Neural progenitor cell (in vitro differentiated cells): ENCODE results near the gene RPTN. TPM values are rescaled to one million over a fixed set of nuclear protein-coding genes. Genes with fewer than 3 reads are reported as not detected.
"Not testable (repeated sequence)": the region's sequence is repeated elsewhere in the genome, so short reads cannot be mapped to it uniquely, and the experiment has no call there.

Source experiments
- DNase-seq: peaks from one replicate; pipeline ENCODE4 v3.0.0-alpha.2; 2016; ENCODE audit warnings: low spot score
- H2AFZ ChIP-seq: fragments of 200-600 bp; sonication (generic); replicated peaks from 2 replicates; pipeline ENCODE4 v1.6.1; 2016; ENCODE audit warnings: antibody characterized with exemption
- H3F3A ChIP-seq: fragments of 200-600 bp; sonication (generic); 2 replicates; pipeline ENCODE4 v1.6.1; 2016; ENCODE audit warnings: antibody characterized with exemption, low read depth
- H3K27ac ChIP-seq: fragments of 200-600 bp; sonication (generic); 2 replicates; pipeline ENCODE4 v1.5.1; 2016; ENCODE audit warnings: mild to moderate bottlenecking
- H3K27me3 ChIP-seq: fragments of 200-600 bp; sonication (generic); 2 replicates; pipeline ENCODE4 v1.6.1; 2016; ENCODE audit warnings: mild to moderate bottlenecking, moderate library complexity
- H3K36me3 ChIP-seq: fragments of 200-600 bp; sonication (generic); 2 replicates; pipeline ENCODE4 v1.5.1; 2016
- H3K4me1 ChIP-seq: fragments of 200-600 bp; sonication (generic); 2 replicates; pipeline ENCODE4 v1.6.1; 2016; ENCODE audit warnings: mixed run types
- H3K4me2 ChIP-seq: fragments of 200-600 bp; sonication (generic); 2 replicates; pipeline ENCODE4 v1.6.1; 2016
- H3K4me3 ChIP-seq: fragments of 200-600 bp; sonication (generic); 2 replicates; pipeline ENCODE4 v1.5.1; 2016
- H3K79me2 ChIP-seq: fragments of 200-600 bp; sonication (generic); 2 replicates; pipeline ENCODE4 v1.6.1; 2016; ENCODE audit warnings: low read depth
- H3K9ac ChIP-seq: fragments of 200-600 bp; sonication (generic); 2 replicates; pipeline ENCODE4 v1.6.1; 2016
- H3K9me3 ChIP-seq: fragments of 200-600 bp; sonication (generic); 2 replicates; pipeline ENCODE4 v1.5.1; 2016; ENCODE audit warnings: low read depth
- H4K20me1 ChIP-seq: fragments of 200-600 bp; sonication (generic); 2 replicates; pipeline ENCODE4 v1.6.1; 2016; ENCODE audit warnings: low read depth
- H3K27ac Mint-ChIP-seq: 3 replicates; pipeline ENCODE4 v1.8.0; 2021; ENCODE audit warnings: mixed read lengths
- H3K27me3 Mint-ChIP-seq: 2 replicates; pipeline ENCODE4 v1.8.0; 2022; ENCODE audit warnings: low read depth, mild to moderate bottlenecking, inconsistent platforms, moderate library complexity, mixed read lengths; ENCODE audit not compliant: insufficient read depth
- H3K36me3 Mint-ChIP-seq: 3 replicates; pipeline ENCODE4 v1.8.0; 2021; ENCODE audit warnings: mixed read lengths
- H3K4me1 Mint-ChIP-seq: 3 replicates; pipeline ENCODE4 v1.8.0; 2021; ENCODE audit warnings: mixed read lengths
- H3K4me3 Mint-ChIP-seq: 3 replicates; pipeline ENCODE4 v1.8.0; 2021; ENCODE audit warnings: mild to moderate bottlenecking, moderate library complexity, mixed read lengths
- H3K9me3 Mint-ChIP-seq: 3 replicates; pipeline ENCODE4 v1.8.0; 2020; ENCODE audit warnings: mixed read lengths
- EZH2 ChIP-seq: fragments of 200-600 bp; sonication (generic); IDR thresholded peaks from 2 replicates; pipeline ENCODE4 v1.6.1; 2017; ENCODE audit warnings: antibody characterized with exemption, mild to moderate bottlenecking, moderate library complexity
- EZH2phosphoT487 ChIP-seq: fragments of 200-600 bp; sonication (generic); IDR thresholded peaks from 2 replicates; pipeline ENCODE4 v1.6.1; 2017; ENCODE audit warnings: antibody characterized with exemption
- total RNA-seq: library from RNA; depleted of rRNA; stranded (reverse); fragments of >200 nt; gene quantifications from 2 replicates; pipeline ENCODE4 v1.2.3, GENCODE V29; 2015; ENCODE audit warnings: low replicate concordance
- TF ChIP-seq, protein P1 (sequence below): fragments of 200-600 bp; sonication (generic); IDR thresholded peaks from 2 replicates; pipeline ENCODE4 v1.5.1; 2017; ENCODE audit warnings: antibody characterized with exemption, mild to moderate bottlenecking

RPTN gene
- total RNA-seq, 1 donor from 2014 or later = not detected

DNA sequence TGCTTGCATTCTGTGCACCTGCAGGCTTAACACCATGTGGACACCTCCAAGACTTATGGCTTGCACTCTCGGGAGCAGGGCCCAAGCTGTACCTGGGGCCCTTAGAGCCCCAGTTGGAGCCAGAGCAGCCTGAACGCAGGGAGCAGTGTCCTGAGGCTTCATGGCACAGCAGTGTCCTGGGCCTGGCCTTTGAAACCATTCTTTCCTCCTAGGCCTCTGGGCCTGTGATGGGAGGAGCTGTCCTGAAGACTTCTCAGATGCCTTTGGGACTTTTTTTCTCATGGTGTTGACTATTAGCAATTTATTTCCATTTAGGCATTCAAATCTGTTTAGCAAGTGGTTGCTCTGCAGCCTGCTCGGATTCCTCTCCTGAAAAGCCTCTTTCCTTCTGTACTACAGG, 11.0 kb downstream of the RPTN start:
- Histone ChIP-seq H2AFZ (no peak overlapping the region), H3K4me3 (no peak overlapping the region), H4K20me1 (no peaks in the 10 kb centered on the region), H3K27ac (no peak overlapping the region), H3K9me3 (peaks cover 10% of the 10 kb centered on the region), H3K4me1 (no peaks in the 10 kb centered on the region), H3K36me3 (no peaks in the 10 kb centered on the region), H3K9ac (no peak overlapping the region), H3F3A (no peaks in the 10 kb centered on the region), H3K4me2 (no peak overlapping the region), H3K27me3 (no peaks in the 10 kb centered on the region), H3K79me2 (no peaks in the 10 kb centered on the region)
- peaks cover 13% of the 10 kb centered on the region for H3K9me3 Mint-ChIP-seq
- peaks cover 5% of the 10 kb centered on the region for H3K27me3 Mint-ChIP-seq
- H3K36me3 Mint-ChIP-seq = no peaks in the 10 kb centered on the region
- H3K4me3 Mint-ChIP-seq = no peak overlapping the region
- H3K4me1 Mint-ChIP-seq = no peaks in the 10 kb centered on the region
- H3K27ac Mint-ChIP-seq = no peak overlapping the region
- TF ChIP-seq EZH2 (no peak), EZH2phosphoT487 (no peak)
- no peak for DNase-seq

DNA sequence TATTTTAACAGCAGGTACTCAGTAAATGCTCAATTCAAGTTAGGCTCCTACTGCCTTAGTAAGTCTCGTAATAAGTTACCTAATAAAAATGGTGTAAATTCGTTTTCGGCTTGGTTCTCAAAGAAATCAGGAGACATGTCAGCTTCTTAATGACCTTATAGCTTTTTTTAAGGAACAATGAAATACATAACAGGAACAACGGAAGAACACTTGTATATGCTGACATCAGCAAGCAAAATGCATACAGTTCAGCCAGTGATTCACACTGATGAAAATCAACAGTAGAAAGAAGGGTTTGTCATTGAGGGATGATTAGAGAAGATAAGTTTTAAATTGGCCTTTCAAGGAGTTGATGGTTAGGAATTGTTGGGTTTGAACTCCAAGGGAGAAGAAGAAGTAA, 13.3 kb downstream of the RPTN start:
- Mint-ChIP-seq H3K36me3 (no peaks in the 10 kb centered on the region), H3K27me3 (peaks cover 3% of the 10 kb centered on the region), H3K4me3 (no peak overlapping the region), H3K9me3 (peaks cover 13% of the 10 kb centered on the region), H3K27ac (no peak overlapping the region), H3K4me1 (no peaks in the 10 kb centered on the region)
- no peak for DNase-seq
- H3K4me3 ChIP-seq = no peak overlapping the region
- no peak overlapping the region for H3K4me2 ChIP-seq
- H3K27ac ChIP-seq = no peak overlapping the region
- no peaks in the 10 kb centered on the region for H3K36me3 ChIP-seq
- H4K20me1 ChIP-seq = no peaks in the 10 kb centered on the region
- H2AFZ ChIP-seq = no peak overlapping the region
- H3K4me1 ChIP-seq = no peaks in the 10 kb centered on the region
- no peaks in the 10 kb centered on the region for H3F3A ChIP-seq
- H3K9ac ChIP-seq = no peak overlapping the region
- H3K27me3 ChIP-seq = no peaks in the 10 kb centered on the region
- H3K9me3 ChIP-seq = peaks cover 10% of the 10 kb centered on the region
- TF ChIP-seq, protein P1, sequence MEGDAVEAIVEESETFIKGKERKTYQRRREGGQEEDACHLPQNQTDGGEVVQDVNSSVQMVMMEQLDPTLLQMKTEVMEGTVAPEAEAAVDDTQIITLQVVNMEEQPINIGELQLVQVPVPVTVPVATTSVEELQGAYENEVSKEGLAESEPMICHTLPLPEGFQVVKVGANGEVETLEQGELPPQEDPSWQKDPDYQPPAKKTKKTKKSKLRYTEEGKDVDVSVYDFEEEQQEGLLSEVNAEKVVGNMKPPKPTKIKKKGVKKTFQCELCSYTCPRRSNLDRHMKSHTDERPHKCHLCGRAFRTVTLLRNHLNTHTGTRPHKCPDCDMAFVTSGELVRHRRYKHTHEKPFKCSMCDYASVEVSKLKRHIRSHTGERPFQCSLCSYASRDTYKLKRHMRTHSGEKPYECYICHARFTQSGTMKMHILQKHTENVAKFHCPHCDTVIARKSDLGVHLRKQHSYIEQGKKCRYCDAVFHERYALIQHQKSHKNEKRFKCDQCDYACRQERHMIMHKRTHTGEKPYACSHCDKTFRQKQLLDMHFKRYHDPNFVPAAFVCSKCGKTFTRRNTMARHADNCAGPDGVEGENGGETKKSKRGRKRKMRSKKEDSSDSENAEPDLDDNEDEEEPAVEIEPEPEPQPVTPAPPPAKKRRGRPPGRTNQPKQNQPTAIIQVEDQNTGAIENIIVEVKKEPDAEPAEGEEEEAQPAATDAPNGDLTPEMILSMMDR = no peak
- TF ChIP-seq EZH2 = no peak
- TF ChIP-seq EZH2phosphoT487 = no peak
- H3K79me2 ChIP-seq = no peaks in the 10 kb centered on the region

DNA sequence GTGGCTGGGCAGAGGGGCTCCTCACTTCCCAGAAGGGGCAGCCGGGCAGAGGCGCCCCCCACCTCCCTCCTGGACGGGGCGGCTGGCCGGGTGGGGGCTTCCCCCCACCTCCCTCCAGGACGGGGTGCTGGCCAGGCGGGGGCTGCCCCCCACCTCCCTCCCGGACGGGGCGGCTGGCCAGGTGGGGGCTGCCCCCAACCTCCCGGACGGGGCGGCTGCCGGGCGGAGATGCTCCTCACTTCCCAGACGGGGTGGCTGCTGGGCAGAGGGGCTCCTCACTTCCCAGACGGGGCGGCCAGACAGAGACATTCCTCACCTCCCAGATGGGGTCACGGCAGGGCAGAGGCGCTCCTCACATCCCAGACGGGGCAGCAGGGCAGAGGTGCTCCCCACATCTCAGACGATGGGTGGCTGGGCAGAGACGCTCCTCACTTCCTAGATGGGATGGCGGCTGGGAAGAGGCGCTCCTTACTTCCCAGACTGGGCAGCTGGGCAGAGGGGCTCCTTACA, 14.3 kb downstream of the RPTN start:
- H3K4me2 ChIP-seq, H3K4me3 ChIP-seq, H4K20me1 ChIP-seq, H3K27me3 Mint-ChIP-seq, H3K4me3 Mint-ChIP-seq, H3K36me3 ChIP-seq, H3K4me1 Mint-ChIP-seq, DNase-seq, H3F3A ChIP-seq, H3K27ac ChIP-seq, H3K27me3 ChIP-seq, H3K9me3 ChIP-seq, H3K36me3 Mint-ChIP-seq, H3K4me1 ChIP-seq, H3K9ac ChIP-seq, H3K79me2 ChIP-seq, H3K27ac Mint-ChIP-seq, H2AFZ ChIP-seq: not testable (repeated sequence)
- peaks cover 13% of the 10 kb centered on the region for H3K9me3 Mint-ChIP-seq

DNA sequence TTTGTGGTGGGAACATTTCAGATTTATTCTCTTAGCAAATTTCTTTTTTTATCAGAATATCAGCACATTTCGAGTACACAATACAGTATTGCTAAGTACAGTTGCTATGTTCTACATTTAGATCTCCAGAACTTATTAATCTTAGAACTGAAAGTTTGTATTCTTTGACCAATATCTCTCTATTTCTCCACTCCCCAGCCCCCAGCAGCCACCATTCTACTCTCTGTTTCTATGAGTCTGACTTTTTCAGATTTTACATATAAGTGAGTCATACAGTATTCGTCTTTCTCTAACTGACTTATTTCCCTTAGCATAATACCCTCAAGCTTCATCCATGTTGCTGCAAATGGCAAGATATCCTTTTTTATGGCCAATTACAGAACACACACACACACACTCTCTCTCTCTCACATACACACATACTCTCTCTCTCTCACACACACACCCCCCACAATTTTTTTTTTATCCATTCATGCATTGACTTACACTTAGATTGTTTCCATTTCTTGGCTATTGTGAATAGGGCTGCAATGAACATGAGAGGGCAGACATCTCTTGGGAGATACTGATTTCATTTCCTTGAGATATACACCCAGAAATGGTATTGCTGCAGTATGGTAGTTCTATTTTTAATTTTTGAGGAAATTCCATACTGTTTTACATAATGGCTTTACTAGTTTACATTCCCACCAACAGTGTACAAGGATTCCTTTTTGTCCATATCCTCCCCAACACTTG, 15.7 kb downstream of the RPTN start:
- Histone ChIP-seq H3K27me3 (no peaks in the 10 kb centered on the region), H3K27ac (no peak overlapping the region), H3K79me2 (no peaks in the 10 kb centered on the region), H4K20me1 (no peaks in the 10 kb centered on the region), H2AFZ (no peak overlapping the region), H3K9me3 (no peaks in the 10 kb centered on the region), H3K9ac (no peak overlapping the region), H3K36me3 (no peaks in the 10 kb centered on the region), H3K4me3 (no peak overlapping the region), H3F3A (no peaks in the 10 kb centered on the region), H3K4me2 (no peak overlapping the region), H3K4me1 (no peaks in the 10 kb centered on the region)
- H3K36me3 Mint-ChIP-seq = no peaks in the 10 kb centered on the region
- TF ChIP-seq, protein P1 = no peak
- TF ChIP-seq EZH2 (no peak), EZH2phosphoT487 (no peak)
- H3K4me1 Mint-ChIP-seq = no peaks in the 10 kb centered on the region
- H3K27me3 Mint-ChIP-seq = peaks cover 3% of the 10 kb centered on the region
- no peak for DNase-seq
- H3K27ac Mint-ChIP-seq = no peak overlapping the region
- H3K4me3 Mint-ChIP-seq = no peak overlapping the region
- H3K9me3 Mint-ChIP-seq = peaks cover 12% of the 10 kb centered on the region
